GM18507 (cell line): ENCODE data around the gene USE1.

Source experiments
- DNase-seq: peaks from one replicate; pipeline ENCODE4 v3.0.0; 2011; ENCODE audit warnings: low read depth; ENCODE audit not compliant: insufficient read length; ENCODE audit errors: extremely low spot score
- FAIRE-seq: peaks from 2 replicates; lab custom pipeline; 2011; peaks lifted over from hg19 to GRCh38; lab: Jason Lieb, UNC

The USE1 gene

DNA sequence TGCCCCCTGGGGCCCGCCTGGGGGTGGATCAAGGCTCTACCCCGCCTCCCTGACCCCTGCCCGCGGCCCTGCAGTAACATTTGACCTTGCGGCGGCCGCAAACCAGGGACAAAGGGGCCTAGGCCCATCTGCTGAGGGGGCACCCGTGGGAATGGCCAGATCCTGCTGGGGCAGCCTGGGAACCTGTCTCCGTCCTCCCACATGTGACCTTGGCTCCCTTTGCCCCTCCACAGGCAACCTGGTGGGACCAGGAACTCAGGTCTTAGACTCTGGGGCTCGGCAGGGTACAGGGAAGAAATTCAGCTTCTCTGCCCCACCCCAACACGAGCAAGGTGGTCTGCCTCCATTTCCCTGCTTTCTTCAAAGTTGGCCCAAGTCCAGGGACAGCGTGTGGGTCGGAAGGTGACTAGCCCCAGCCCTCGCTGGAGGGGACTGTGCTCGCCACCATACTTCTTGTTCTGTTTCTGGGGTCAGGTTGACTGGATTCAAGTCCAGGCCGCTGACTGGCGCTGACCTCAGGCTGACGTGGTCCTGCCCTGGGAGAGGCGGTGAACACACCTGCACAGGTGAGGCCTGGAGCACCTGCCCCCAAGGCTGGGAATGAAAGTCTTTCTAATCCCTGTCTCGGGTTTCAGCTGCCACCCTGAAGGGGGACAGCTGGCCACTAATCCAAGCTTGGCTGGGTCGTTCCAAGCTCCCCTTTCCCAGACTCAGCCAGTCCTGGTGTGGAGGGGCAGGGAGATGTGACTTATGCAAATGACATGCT, 33.0 kb downstream of the USE1 start:
- DNase-seq (no peak), FAIRE-seq (no peak)

GRCh38 chr19:17249887-17250548, 34.9 kb downstream of the USE1 start:
- DNase-seq (no peak), FAIRE-seq (no peak)

DNA sequence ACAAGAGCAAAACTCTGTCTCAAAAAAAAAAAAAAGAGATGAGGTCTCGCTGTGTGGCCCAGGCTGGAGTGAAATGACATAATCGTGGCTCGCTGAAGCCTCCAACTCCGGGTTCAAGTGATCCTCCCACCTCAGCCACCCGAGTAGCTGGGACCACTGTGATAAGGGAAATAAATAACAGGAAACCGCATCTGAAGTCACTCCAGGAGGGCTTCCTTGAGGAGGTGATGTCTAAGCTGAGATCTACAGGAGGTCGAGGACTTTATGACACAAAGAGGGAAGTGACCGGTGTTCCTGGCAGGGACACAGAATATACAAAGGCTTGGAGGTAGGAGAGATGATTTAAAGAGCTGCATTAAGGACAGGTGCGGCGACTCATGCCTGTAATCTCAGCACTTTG, 39.5 kb downstream of the USE1 start:
- FAIRE-seq (no peak), DNase-seq (no peak)

DNA sequence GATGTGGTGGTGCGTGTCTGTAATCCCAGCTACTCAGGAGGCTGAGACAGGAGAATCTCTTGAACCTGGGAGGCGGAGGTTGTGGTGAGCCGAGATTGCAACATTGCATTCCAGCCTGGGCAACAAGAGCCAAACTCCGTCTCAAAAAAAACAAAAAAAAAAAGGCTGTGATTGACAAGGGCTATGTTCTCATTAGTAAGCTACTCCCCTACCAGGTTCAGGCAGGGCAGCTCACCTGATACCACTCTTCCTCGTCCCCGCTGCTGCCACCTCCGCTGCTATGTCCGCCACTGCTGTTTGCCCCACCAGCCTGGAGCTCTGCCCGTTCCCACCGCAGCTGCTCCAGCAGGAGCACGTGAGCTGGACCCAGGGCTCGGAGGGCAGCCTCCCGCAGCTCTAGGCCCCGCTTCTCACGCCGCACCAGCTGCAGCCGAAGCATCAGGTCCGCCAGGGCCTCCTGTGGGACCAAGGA, 40.0 kb downstream of the USE1 start:
- FAIRE-seq (no peak), DNase-seq (no peak)

GRCh38 chr19:17256130-17256529, 41.0 kb downstream of the USE1 start:
- no peak for FAIRE-seq
- no peak for DNase-seq

DNA sequence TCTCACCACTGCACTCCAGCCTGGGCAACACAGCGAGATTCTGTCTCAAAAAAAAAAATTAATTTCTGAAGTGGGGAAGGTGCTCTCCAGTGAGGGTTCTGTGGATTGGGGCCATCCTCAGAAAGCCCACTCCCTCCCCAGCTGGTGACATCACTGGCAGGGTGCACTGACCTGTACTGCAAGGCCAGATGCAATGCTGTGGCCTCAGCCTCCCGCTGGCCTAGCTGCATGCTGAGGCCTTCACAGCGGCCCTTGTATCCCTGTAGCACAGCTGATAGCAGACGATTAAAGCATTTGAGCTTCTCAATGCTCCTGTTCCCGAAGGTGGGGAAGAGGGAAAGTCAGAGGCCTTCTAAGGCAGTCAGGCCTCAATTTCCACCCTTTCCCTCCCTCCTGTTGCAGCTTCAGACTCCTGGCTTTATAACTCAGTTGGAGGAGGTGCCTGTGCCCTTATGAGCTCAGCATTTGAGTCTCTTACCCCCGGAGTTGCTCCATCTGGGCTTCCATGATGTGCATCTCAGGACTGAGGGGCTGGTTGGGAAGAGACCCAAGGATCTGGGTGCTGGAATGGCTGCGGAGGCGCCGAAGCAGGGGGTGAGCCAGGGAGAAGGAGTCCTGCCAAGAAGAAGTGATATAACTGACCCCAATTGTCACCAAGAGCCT, 44.1 kb downstream of the USE1 start:
- no peak for FAIRE-seq
- no peak for DNase-seq

DNA sequence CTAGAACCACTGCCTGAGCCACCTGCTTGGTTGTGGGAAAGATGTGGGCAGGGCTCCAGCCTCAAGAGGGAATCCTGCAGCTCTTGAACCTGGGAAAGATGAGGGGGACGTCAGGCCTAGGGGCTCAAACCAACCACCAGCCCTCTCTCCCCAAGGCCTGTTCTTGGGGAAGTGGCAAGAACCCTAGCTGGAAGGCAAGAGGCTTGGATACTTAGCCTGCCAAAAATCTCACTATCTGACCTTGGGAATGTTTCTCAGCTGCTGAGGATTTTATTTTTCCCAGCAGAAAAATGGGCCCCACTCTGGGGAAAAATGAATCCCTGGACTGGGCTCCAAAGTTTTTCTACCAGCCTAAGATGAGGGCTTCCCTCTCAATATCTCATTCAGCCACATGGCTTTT, 44.8 kb downstream of the USE1 start:
- no peak for DNase-seq
- no peak for FAIRE-seq

- DNase-seq, result peak; percentile 84
- FAIRE-seq, result peak; percentile 94
These were observed 45.7 kb downstream of the USE1 start for GRCh38 chr19:17260842-17261325.

DNA sequence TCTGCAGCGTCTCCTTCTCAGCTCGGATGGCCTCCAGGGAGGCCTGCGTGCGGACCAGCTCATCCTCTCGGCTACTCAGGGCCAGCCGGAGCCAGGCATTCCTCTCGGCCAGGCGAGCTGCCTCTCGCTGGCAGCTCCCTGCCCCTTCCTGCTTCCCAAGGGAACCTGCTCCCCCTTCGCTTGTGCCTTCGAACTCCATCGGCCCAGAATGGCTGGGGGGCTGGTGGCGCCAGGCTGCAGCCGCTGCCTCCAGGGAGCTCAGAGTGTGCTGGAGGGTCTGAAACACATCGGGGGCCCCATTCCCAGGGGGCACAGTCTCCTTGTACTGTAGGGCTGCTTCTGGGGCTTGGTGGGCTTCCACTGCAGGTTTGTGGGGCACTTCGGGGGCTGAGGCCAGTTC, 47.4 kb downstream of the USE1 start:
- DNase-seq (no peak), FAIRE-seq (no peak)

- DNase-seq (no peak), FAIRE-seq (no peak)
These were observed 48.8 kb downstream of the USE1 start for GRCh38 chr19:17263712-17264640.

DNA sequence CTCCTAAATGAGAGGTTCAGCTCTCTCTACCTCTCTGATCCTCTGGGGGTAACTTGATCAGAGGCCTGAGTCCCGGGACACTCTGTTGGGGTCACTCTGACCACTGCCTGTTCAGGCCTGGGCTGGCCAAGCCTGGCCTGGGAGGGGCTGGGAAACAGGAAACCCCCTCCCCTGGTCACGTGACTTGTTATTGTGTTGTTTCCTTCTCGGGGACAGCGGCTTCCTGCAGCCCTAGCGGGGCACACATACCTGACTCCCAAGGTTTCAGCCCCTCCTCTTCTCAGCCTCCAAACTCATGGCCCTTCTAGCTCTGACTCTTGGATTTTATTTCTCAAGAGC, 49.5 kb downstream of the USE1 start, which contains the start of gene USHBP1:
Gene USHBP1, minus strand, starts transcription at position 105 of the 339 bp plus-strand sequence. CDS start 446 bp downstream, outside the sequence.
- DNase-seq, result no peak
- no peak for FAIRE-seq

DNA sequence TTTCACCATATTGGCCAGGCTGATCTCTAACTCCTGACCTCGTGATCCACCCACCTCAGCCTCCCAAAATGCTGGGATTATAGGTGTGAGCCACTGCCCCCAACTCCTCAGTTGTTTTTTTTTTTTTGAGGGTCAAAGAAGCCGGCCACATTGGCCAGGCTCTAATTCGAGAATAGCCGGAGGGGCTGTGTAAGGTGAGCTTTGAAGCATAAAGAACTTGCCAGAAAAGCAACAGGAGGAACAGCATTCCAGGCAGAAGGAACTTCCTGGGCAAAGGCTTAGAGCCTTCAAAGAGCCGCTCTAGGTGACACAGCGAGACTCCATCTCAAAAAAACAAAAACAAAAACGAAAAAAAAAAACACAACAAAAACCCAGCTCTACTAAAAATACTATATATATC, 50.9 kb downstream of the USE1 start:
- no peak for FAIRE-seq
- no peak for DNase-seq

DNA sequence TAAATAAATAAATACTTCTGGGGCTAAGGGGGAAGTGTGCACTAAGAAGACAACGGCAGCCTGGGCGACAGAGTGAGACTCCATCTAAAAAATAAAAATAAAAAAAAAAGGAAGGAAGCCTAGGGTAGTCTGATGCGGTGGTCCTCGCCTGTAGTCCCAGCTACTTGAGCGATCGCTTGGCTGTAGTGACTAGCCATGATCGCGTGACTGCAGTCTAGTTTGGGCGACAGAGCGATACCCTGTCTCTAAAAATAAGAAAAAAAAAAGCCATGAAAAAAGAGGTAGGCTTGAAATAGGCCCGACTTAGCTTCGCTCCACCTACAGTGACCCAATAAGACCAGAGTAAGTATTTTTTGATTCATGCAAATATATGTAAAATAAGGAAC, 51.4 kb downstream of the USE1 start:
- no peak for DNase-seq

GRCh38 chr19:17266975-17267788, 52.0 kb downstream of the USE1 start, which contains the start of gene BABAM1:
TSS of gene BABAM1 (plus strand) at chr19:17267443. CDS start at chr19:17268807, 1,364 bp downstream.
- peak; percentile 95 for DNase-seq
- FAIRE-seq, result peak; percentile 100

More for the DNA sequence above, 51.4 kb downstream of the USE1 start:
- FAIRE-seq, result no peak

GRCh38 chr19:17268754-17269153, 53.6 kb downstream of the USE1 start:
- DNase-seq (no peak), FAIRE-seq (no peak)
